ENCODE results near the gene WDR33.
A peak's percentile ranks its signal among the peaks of the same experiment; 100 is the strongest.

Gene WDR33

GRCh38 chr2:127654084-127654837 lies 156.7 kb downstream of the WDR33 start:
- Histone ChIP-seq H3K36me3 (ENCODE audit: insufficient read depth, low read length) (no peaks in the 10 kb centered on the region), H2AFZ (ENCODE audit: low read depth, low read length) (no peak overlapping the region), H4K20me1 (ENCODE audit: insufficient read depth, low read length) (no peaks in the 10 kb centered on the region), H3K9me3 (ENCODE audit: insufficient read depth, low read length, severe bottlenecking) (no peaks in the 10 kb centered on the region), H3K27ac (ENCODE audit: low read length) (no peak overlapping the region), H3K27me3 (ENCODE audit: insufficient read depth, low read length, poor library complexity) (no peaks in the 10 kb centered on the region), H3K4me2 (ENCODE audit: insufficient read depth, low read length) (no peak overlapping the region), H3K4me3 (ENCODE audit: low read depth in 1 of 2, low read length in 2 of 2) (no peak overlapping the region), H3K9ac (ENCODE audit: low read depth, low read length) (no peak overlapping the region), H3K4me1 (ENCODE audit: insufficient read depth, low read length) (peaks cover 28% of the 10 kb centered on the region), H3K79me2 (ENCODE audit: insufficient read depth, low read length) (no peaks in the 10 kb centered on the region)
- no peak for ATAC-seq (ENCODE audit: insufficient read depth, low read depth)
- DNase-seq, result no peak
- TF ChIP-seq EZH2 (IDR thresholded peaks at IDR 0.05; ENCODE audit: borderline replicate concordance, low read depth, low read length, severe bottlenecking) (no peak), CTCF (IDR thresholded peaks at IDR 0.05; ENCODE audit: borderline replicate concordance, extremely low read depth, low read length, poor library complexity, severe bottlenecking) (no peak)

GRCh38 chr2:127653421-127654083 lies 157.4 kb downstream of the WDR33 start:
- no peaks in the 10 kb centered on the region for H3K9me3 ChIP-seq (ENCODE audit: insufficient read depth, low read length, severe bottlenecking)
- H3K4me2 ChIP-seq (ENCODE audit: insufficient read depth, low read length), result no peak overlapping the region
- no peak for TF ChIP-seq EZH2 (IDR thresholded peaks at IDR 0.05; ENCODE audit: borderline replicate concordance, low read depth, low read length, severe bottlenecking)
- TF ChIP-seq CTCF (IDR thresholded peaks at IDR 0.05; ENCODE audit: borderline replicate concordance, extremely low read depth, low read length, poor library complexity, severe bottlenecking), result no peak
- DNase-seq, result no peak
- no peak overlapping the region for H3K4me3 ChIP-seq (ENCODE audit: low read depth in 1 of 2, low read length in 2 of 2)
- H3K27ac ChIP-seq (ENCODE audit: low read length), result peak overlapping the region; percentile 60; the same call in 1 of the 2 replicates
- no peaks in the 10 kb centered on the region for H4K20me1 ChIP-seq (ENCODE audit: insufficient read depth, low read length)
- no peaks in the 10 kb centered on the region for H3K36me3 ChIP-seq (ENCODE audit: insufficient read depth, low read length)
- H2AFZ ChIP-seq (ENCODE audit: low read depth, low read length), result no peak overlapping the region
- H3K4me1 ChIP-seq (ENCODE audit: insufficient read depth, low read length), result peaks cover 34% of the 10 kb centered on the region
- H3K27me3 ChIP-seq (ENCODE audit: insufficient read depth, low read length, poor library complexity), result no peaks in the 10 kb centered on the region
- ATAC-seq (ENCODE audit: insufficient read depth, low read depth), result no peak
- H3K79me2 ChIP-seq (ENCODE audit: insufficient read depth, low read length), result no peaks in the 10 kb centered on the region
- no peak overlapping the region for H3K9ac ChIP-seq (ENCODE audit: low read depth, low read length)

- Histone ChIP-seq H3K36me3 (ENCODE audit: insufficient read depth, low read length) (no peaks in the 10 kb centered on the region), H4K20me1 (ENCODE audit: insufficient read depth, low read length) (no peaks in the 10 kb centered on the region), H3K79me2 (ENCODE audit: insufficient read depth, low read length) (no peaks in the 10 kb centered on the region), H3K9ac (ENCODE audit: low read depth, low read length) (no peak overlapping the region), H3K9me3 (ENCODE audit: insufficient read depth, low read length, severe bottlenecking) (no peaks in the 10 kb centered on the region), H3K4me2 (ENCODE audit: insufficient read depth, low read length) (no peak overlapping the region), H3K27ac (ENCODE audit: low read length) (peak overlapping the region; percentile 60), H3K4me1 (ENCODE audit: insufficient read depth, low read length) (peaks cover 41% of the 10 kb centered on the region), H3K4me3 (ENCODE audit: low read depth in 1 of 2, low read length in 2 of 2) (no peak overlapping the region), H3K27me3 (ENCODE audit: insufficient read depth, low read length, poor library complexity) (no peaks in the 10 kb centered on the region), H2AFZ (ENCODE audit: low read depth, low read length) (no peak overlapping the region)
- ATAC-seq (ENCODE audit: insufficient read depth, low read depth), result no peak
- no peak for DNase-seq
- TF ChIP-seq CTCF (IDR thresholded peaks at IDR 0.05; ENCODE audit: borderline replicate concordance, extremely low read depth, low read length, poor library complexity, severe bottlenecking), result no peak
- no peak for TF ChIP-seq EZH2 (IDR thresholded peaks at IDR 0.05; ENCODE audit: borderline replicate concordance, low read depth, low read length, severe bottlenecking)
Measured at GRCh38 chr2:127652786-127653357, 158.1 kb downstream of the WDR33 start.

All from DND-41 (cell line).